H1 (cell line): ENCODE data around the gene FRMD4A. TPM values are rescaled to one million over a fixed set of nuclear protein-coding genes. Genes with fewer than 3 reads are reported as not detected.

Source experiments
- CTCF ChIA-PET: fragments of 300-600 bp; sonication (Branson Sonifier 250); formaldehyde crosslinking; loops from one replicate; lab custom pipeline; 2021; ENCODE audit not compliant: partially characterized antibody; lab: Charles Lee
- POLR2A ChIA-PET: fragments of 300-600 bp; sonication (Branson Sonifier 250); formaldehyde crosslinking; loops from one replicate; lab custom pipeline; 2021; ENCODE audit warnings: inconsistent platforms; ENCODE audit not compliant: partially characterized antibody; lab: Charles Lee
- DNase-seq, 2 experiments: peaks; one replicate each; pipeline versions ENCODE4 v3.0.0 to v3.0.0-alpha.2; 2010 to 2022; ENCODE audit warnings: low spot score in 2 of 2, low read depth in 1 of 2, mixed read lengths in 1 of 2
- FAIRE-seq: peaks from 2 replicates; lab custom pipeline; 2011; peaks lifted over from hg19 to GRCh38; lab: Jason Lieb, UNC
- H2AFZ ChIP-seq: 2 replicates; pipeline ENCODE4 v1.8.1; 2012; ENCODE audit warnings: low read length, inconsistent platforms
- H2AK5ac ChIP-seq: 2 replicates; pipeline ENCODE4 v1.6.1; 2013; ENCODE audit warnings: low read depth, low read length
- H2BK120ac ChIP-seq: replicated peaks from 2 replicates; pipeline ENCODE3; 2013; ENCODE audit warnings: low read depth, low read length, inconsistent platforms
- H2BK12ac ChIP-seq: 2 replicates; pipeline ENCODE4 v1.6.1; 2013; ENCODE audit warnings: low read depth, low read length
- H2BK15ac ChIP-seq: 2 replicates; pipeline ENCODE4 v1.6.1; 2013; ENCODE audit warnings: low read length
- H2BK20ac ChIP-seq: 2 replicates; pipeline ENCODE4 v1.6.1; 2013; ENCODE audit warnings: low read length
- H2BK5ac ChIP-seq: 2 replicates; pipeline ENCODE4 v1.6.1; 2013; ENCODE audit warnings: low read depth, low read length
- H3K14ac ChIP-seq: 2 replicates; pipeline ENCODE4 v1.6.1; 2013; ENCODE audit warnings: inconsistent platforms; ENCODE audit not compliant: insufficient read length
- H3K18ac ChIP-seq: 2 replicates; pipeline ENCODE4 v1.6.1; 2013; ENCODE audit warnings: low read length; ENCODE audit errors: extremely low read depth
- H3K23ac ChIP-seq: 2 replicates; pipeline ENCODE4 v1.6.1; 2013; ENCODE audit warnings: inconsistent platforms; ENCODE audit not compliant: insufficient read length
- H3K23me2 ChIP-seq: 2 replicates; pipeline ENCODE4 v1.6.1; 2013; ENCODE audit warnings: low read depth, low read length
- H3K27ac ChIP-seq: 2 replicates; pipeline ENCODE4 v1.6.1; 2011; ENCODE audit warnings: low read depth, low read length, inconsistent platforms
- H3K27me3 ChIP-seq, 4 experiments: replicated peaks in 1 of 4; 1 replicate in 1 of 4; 2 replicates in 3 of 4; pipeline versions ENCODE4 v1.6.1 to v1.8.1; 2011 to 2013; ENCODE audit warnings: low read length in 3 of 4, mild to moderate bottlenecking in 3 of 4, inconsistent platforms in 2 of 4, mixed read lengths in 2 of 4, moderate library complexity in 1 of 4; ENCODE audit not compliant: control insufficient read depth in 3 of 4, insufficient read depth in 3 of 4; ENCODE audit errors: extremely low read depth in 1 of 4
- H3K36me3 ChIP-seq, 4 experiments: 2 replicates each; pipeline versions ENCODE4 v1.6.1 to v1.8.1; 2011 to 2013; ENCODE audit warnings: mild to moderate bottlenecking in 4 of 4, low read length in 3 of 4, moderate library complexity in 2 of 4, control low read depth in 1 of 4, inconsistent platforms in 1 of 4; ENCODE audit not compliant: insufficient read depth in 4 of 4, control insufficient read depth in 2 of 4
- H3K4ac ChIP-seq: replicated peaks from 2 replicates; pipeline ENCODE3; 2013; ENCODE audit warnings: low read length, low read depth, mixed read lengths, inconsistent platforms; ENCODE audit not compliant: insufficient read length
- H3K4me1 ChIP-seq, 4 experiments: replicated peaks in 1 of 4; 1 replicate in 1 of 4; 2 replicates in 3 of 4; pipeline versions ENCODE4 v1.6.1 to v1.8.1; 2011 to 2013; ENCODE audit warnings: low read length in 3 of 4, inconsistent platforms in 2 of 4, mixed read lengths in 1 of 4; ENCODE audit not compliant: insufficient read depth in 4 of 4, control insufficient read depth in 3 of 4
- H3K4me2 ChIP-seq, 2 experiments: 2 replicates each; pipeline versions ENCODE4 v1.6.1 to v1.8.1; 2011 to 2013; ENCODE audit warnings: low read depth in 2 of 2, low read length in 2 of 2, control low read depth in 1 of 2, inconsistent platforms in 1 of 2, mild to moderate bottlenecking in 1 of 2; ENCODE audit not compliant: insufficient read depth in 1 of 2
- H3K4me3 ChIP-seq, 4 experiments: fragments of 200-600, 300-600 bp in 1 of 4; sonication (generic), shearing (Covaris generic), sonication (Bioruptor Twin) in 1 of 4; 2 replicates each; pipeline versions ENCODE4 v1.5.1 to v1.8.1; 2011 to 2016; ENCODE audit warnings: low read length in 4 of 4, low read depth in 3 of 4, control low read depth in 2 of 4, inconsistent platforms in 2 of 4, mild to moderate bottlenecking in 2 of 4, mixed read lengths in 1 of 4, moderate library complexity in 1 of 4; ENCODE audit not compliant: insufficient read depth in 2 of 4; ENCODE audit errors: extremely low read depth in 1 of 4
- H3K56ac ChIP-seq: replicated peaks from 2 replicates; pipeline ENCODE3; 2013; ENCODE audit warnings: low read depth, mild to moderate bottlenecking, mixed read lengths, low read length, inconsistent platforms; ENCODE audit not compliant: insufficient read length
- H3K79me1 ChIP-seq: 2 replicates; pipeline ENCODE4 v1.6.1; 2013; ENCODE audit warnings: low read depth, low read length, control low read depth
- H3K79me2 ChIP-seq, 2 experiments: 2 replicates each; pipeline versions ENCODE4 v1.6.1 to v1.8.1; 2012 to 2013; ENCODE audit warnings: low read length in 2 of 2, mild to moderate bottlenecking in 2 of 2, inconsistent platforms in 1 of 2; ENCODE audit not compliant: insufficient read depth in 2 of 2, control insufficient read depth in 1 of 2
- H3K9ac ChIP-seq, 4 experiments: replicated peaks in 1 of 4; 1 replicate in 1 of 4; 2 replicates in 3 of 4; pipeline versions ENCODE4 v1.6.1 to v1.8.1; 2011 to 2013; ENCODE audit warnings: low read depth in 3 of 4, low read length in 3 of 4, control low read depth in 2 of 4, mild to moderate bottlenecking in 2 of 4, moderate library complexity in 2 of 4, inconsistent platforms in 1 of 4; ENCODE audit errors: extremely low read depth in 1 of 4
- H3K9me3 ChIP-seq, 2 experiments: 2 replicates each; pipeline versions ENCODE4 v1.6.1 to v1.8.1; 2012 to 2013; ENCODE audit warnings: mild to moderate bottlenecking in 2 of 2, moderate library complexity in 2 of 2, control low read depth in 1 of 2, inconsistent platforms in 1 of 2, low read depth in 1 of 2, low read length in 1 of 2, mixed read lengths in 1 of 2; ENCODE audit not compliant: insufficient read depth in 2 of 2
- H4K20me1 ChIP-seq, 2 experiments: replicated peaks in 1 of 2; 2 replicates each; pipeline versions ENCODE3 to v1.8.1; 2011 to 2013; ENCODE audit warnings: inconsistent platforms in 2 of 2, low read length in 2 of 2, mild to moderate bottlenecking in 1 of 2; ENCODE audit not compliant: insufficient read depth in 2 of 2, control insufficient read depth in 1 of 2
- H4K5ac ChIP-seq: 2 replicates; pipeline ENCODE4 v1.6.1; 2013; ENCODE audit warnings: low read length, low read depth, mixed read lengths, inconsistent platforms; ENCODE audit not compliant: insufficient read length
- H4K8ac ChIP-seq: 2 replicates; pipeline ENCODE4 v1.8.0; 2013; ENCODE audit warnings: mild to moderate bottlenecking, moderate library complexity, low read length, inconsistent platforms; ENCODE audit not compliant: insufficient read depth; ENCODE audit errors: extremely low read depth
- H4K91ac ChIP-seq: replicated peaks from 2 replicates; pipeline ENCODE3; 2013; ENCODE audit warnings: low read length, mixed read lengths, inconsistent platforms; ENCODE audit not compliant: insufficient read length
- ASH2L ChIP-seq: fragments of 200-600, 300-600 bp; sonication (generic); IDR thresholded peaks from one replicate; pipeline ENCODE4 v1.7.1; 2017; ENCODE audit warnings: low read length
- CBX8 ChIP-seq: fragments of 300-800, 300-1000 bp; sonication (generic); IDR thresholded peaks from 2 replicates; pipeline ENCODE4 v1.7.1; 2016; ENCODE audit warnings: low read depth, low read length, borderline replicate concordance
- CREB1 ChIP-seq: IDR thresholded peaks from 2 replicates; pipeline ENCODE4 v1.6.1; 2012; ENCODE audit warnings: inconsistent platforms
- CTCF ChIP-seq, 3 experiments: IDR thresholded peaks; 1 replicate in 2 of 3; 2 replicates in 1 of 3; pipeline versions ENCODE4 v1.5.1 to v1.6.1; 2011; ENCODE audit warnings: low read length in 3 of 3, mild to moderate bottlenecking in 3 of 3, inconsistent platforms in 2 of 3, low read depth in 1 of 3, moderate library complexity in 1 of 3; ENCODE audit not compliant: insufficient read depth in 1 of 3; ENCODE audit errors: control extremely low read depth in 1 of 3
- JUND ChIP-seq: IDR thresholded peaks from 2 replicates; pipeline ENCODE4 v1.6.1; 2011; ENCODE audit warnings: mild to moderate bottlenecking, improper control_type of control experiment, low read length
- KDM1A ChIP-seq: fragments of 200-600, 300-600 bp; sonication (generic); IDR thresholded peaks from 2 replicates; pipeline ENCODE4 v1.7.1; 2016; ENCODE audit warnings: mild to moderate bottlenecking, low read length, borderline replicate concordance
- NRF1 ChIP-seq: IDR thresholded peaks from 2 replicates; pipeline ENCODE4 v1.6.1; 2011; ENCODE audit warnings: mild to moderate bottlenecking, low read depth, low read length, improper control_type of control experiment
- RAD21 ChIP-seq, 2 experiments: IDR thresholded peaks in 1 of 2; conservative IDR thresholded peaks in 1 of 2; 2 replicates each; pipeline ENCODE4 v1.6.1; 2011; ENCODE audit warnings: low read depth in 2 of 2, low read length in 2 of 2, improper control_type of control experiment in 1 of 2, inconsistent platforms in 1 of 2, mild to moderate bottlenecking in 1 of 2, moderate library complexity in 1 of 2
- RBBP5 ChIP-seq: IDR thresholded peaks from 2 replicates; pipeline ENCODE4 v1.7.1; 2012; ENCODE audit warnings: low read depth, mild to moderate bottlenecking, inconsistent platforms, low read length, moderate library complexity, borderline replicate concordance
- SUZ12 ChIP-seq: fragments of 200-600 bp; sonication (generic); IDR thresholded peaks from 2 replicates; pipeline ENCODE4 v1.6.1; 2012; ENCODE audit warnings: mild to moderate bottlenecking, inconsistent platforms, low read length, moderate library complexity, mixed read lengths
- TAF7 ChIP-seq: optimal IDR thresholded peaks from 2 replicates; pipeline ENCODE3; 2011; ENCODE audit warnings: low read depth, mild to moderate bottlenecking, inconsistent platforms, low read length, moderate library complexity, borderline replicate concordance
- ZNF274 ChIP-seq: IDR thresholded peaks from 2 replicates; pipeline ENCODE4 v1.7.0; 2012; ENCODE audit warnings: low read length, borderline replicate concordance; ENCODE audit errors: extremely low read depth
- WGBS, 2 experiments: shearing (Covaris generic) in 1 of 2; methylation state at CpG; one replicate each; pipeline versions ENCODE4 v1.1.6 to v1.1.7; 2013 to 2015; ENCODE audit warnings: low lambda C conversion rate in 2 of 2, mixed read lengths in 2 of 2, inconsistent platforms in 1 of 2, low coverage in 1 of 2, missing lambda C conversion rate in 1 of 2; ENCODE audit not compliant: insufficient replicate concordance in 2 of 2, insufficient coverage in 1 of 2, insufficient read length in 1 of 2; ENCODE audit errors: extremely low coverage in 1 of 2, missing lambda C conversion rate in 1 of 2; 5-methylcytosine and 5-hydroxymethylcytosine counted together
- polyA plus RNA-seq, 7 experiments: library from polyadenylated mRNA; depleted of rRNA in 3 of 7; stranded (reverse) in 5 of 7; unstranded in 2 of 7; fragments of >200 nt in 5 of 7; fragments of 200-250 nt in 2 of 7; gene quantifications; 1 replicate in 5 of 7; 2 replicates in 1 of 7; 4 replicates in 1 of 7; pipeline versions ENCODE4 v1.2.1 to v1.2.3, GENCODE V29; 2011 to 2013; ENCODE audit warnings: missing spikeins in 2 of 7, mixed read lengths in 2 of 7
- total RNA-seq: library from RNA; stranded (reverse); fragmentation: NEBNext Ultra II Directional; extraction: Animal tissue kit (Norgen Biotek cat#: 25700); gene quantifications from 2 replicates; pipeline ENCODE4 v1.2.1, GENCODE V29; 2021

FRMD4A gene
- total and polyA plus RNA-seq, 2 of the 8 experiments (the other 6 are each of a cell fraction or from before 2014, with no cell fraction given) = 38.6 to 39.6 TPM

- 89% methylated on average over 1 of the region's 1 CpG; no CpG with 5 or more reads in 1 of the 2 experiments for WGBS, 2 experiments
- CTCF ChIA-PET = interaction anchor here (0.6 kb wide), 1 partner anchor 403 kb away, joined by 3 read pairs; no protein-coding TSS in a partner anchor
- H3K9ac ChIP-seq = no peak overlapping the region
- TF ChIP-seq TAF7 = no peak
- no peak for TF ChIP-seq CTCF (IDR thresholded peaks at IDR 0.05; ENCODE audit: control extremely low read depth in 1 of 3, insufficient read depth in 1 of 3, low read depth in 1 of 3, low read length in 3 of 3)
- no peak for TF ChIP-seq CREB1
- TF ChIP-seq CBX8 = no peak
- TF ChIP-seq SUZ12 = no peak
- no peak for TF ChIP-seq KDM1A
- TF ChIP-seq RAD21 (IDR thresholded peaks at IDR 0.05 in 1 of 2, conservative IDR thresholded peaks at IDR 0.05 in 1 of 2; ENCODE audit: low read depth in 2 of 2, low read length in 2 of 2) = no peak
- TF ChIP-seq RBBP5 = no peak
- no peak for TF ChIP-seq JUND
- no peak for TF ChIP-seq NRF1
- no peak for TF ChIP-seq ASH2L
- TF ChIP-seq ZNF274 = no peak
These were observed 408.1 kb downstream of the FRMD4A start for GRCh38 chr10:13922586-13922985.

More at GRCh38 chr10:13922586-13922985, 408.1 kb downstream of the FRMD4A start:
- no peak overlapping the region for H3K4me2 ChIP-seq
- no peak overlapping the region for H2AFZ ChIP-seq
- no peaks in the 10 kb centered on the region for H3K27me3 ChIP-seq
- no peak overlapping the region for H2BK15ac ChIP-seq
- H3K36me3 ChIP-seq = no peaks in the 10 kb centered on the region
- no peak overlapping the region for H3K27ac ChIP-seq
- FAIRE-seq = no peak
- H3K23me2 ChIP-seq = no peaks in the 10 kb centered on the region
- POLR2A ChIA-PET = no interaction called here
- no peak overlapping the region for H3K4me3 ChIP-seq
- no peak overlapping the region for H4K8ac ChIP-seq
- H3K79me2 ChIP-seq = no peaks in the 10 kb centered on the region
- H3K14ac ChIP-seq = no peak overlapping the region
- no peak overlapping the region for H2BK12ac ChIP-seq
- H3K23ac ChIP-seq = no peak overlapping the region
- no peaks in the 10 kb centered on the region for H3K9me3 ChIP-seq
- no peak overlapping the region for H2BK120ac ChIP-seq
- H2BK20ac ChIP-seq = no peak overlapping the region
- no peak overlapping the region for H3K4ac ChIP-seq
- no peak overlapping the region for H2BK5ac ChIP-seq
- H3K4me1 ChIP-seq = no peaks in the 10 kb centered on the region; a peak in 1 of 7 replicates
- H3K79me1 ChIP-seq = no peaks in the 10 kb centered on the region
- H3K56ac ChIP-seq = no peak overlapping the region
- H3K18ac ChIP-seq = no peak overlapping the region
- DNase-seq = no peak
- no peak overlapping the region for H4K5ac ChIP-seq
- no peak overlapping the region for H4K91ac ChIP-seq
- no peaks in the 10 kb centered on the region for H4K20me1 ChIP-seq
- H2AK5ac ChIP-seq = no peak overlapping the region
